Vagina (tissue), 2 donors: ENCODE data around the gene UBE2G2.

Source experiments
- POLR2A ChIP-seq, 2 donors: fragments of 450-650 bp; IDR thresholded peaks; one replicate each; pipeline ENCODE4 v1.6.1; 2017; ENCODE audit warnings: antibody characterized with exemption in 2 of 2, mild to moderate bottlenecking in 2 of 2, moderate library complexity in 2 of 2
- TF ChIP-seq, protein P1 (sequence below), 3 experiments: fragments of 450-650 bp in 2 of 3; fragments of 200-600 bp in 1 of 3; sonication (generic) in 1 of 3; IDR thresholded peaks; one replicate each; pipeline ENCODE4 v1.5.1; 2017 to 2019; ENCODE audit warnings: antibody characterized with exemption in 3 of 3, mild to moderate bottlenecking in 2 of 3, moderate library complexity in 2 of 3

DNA sequence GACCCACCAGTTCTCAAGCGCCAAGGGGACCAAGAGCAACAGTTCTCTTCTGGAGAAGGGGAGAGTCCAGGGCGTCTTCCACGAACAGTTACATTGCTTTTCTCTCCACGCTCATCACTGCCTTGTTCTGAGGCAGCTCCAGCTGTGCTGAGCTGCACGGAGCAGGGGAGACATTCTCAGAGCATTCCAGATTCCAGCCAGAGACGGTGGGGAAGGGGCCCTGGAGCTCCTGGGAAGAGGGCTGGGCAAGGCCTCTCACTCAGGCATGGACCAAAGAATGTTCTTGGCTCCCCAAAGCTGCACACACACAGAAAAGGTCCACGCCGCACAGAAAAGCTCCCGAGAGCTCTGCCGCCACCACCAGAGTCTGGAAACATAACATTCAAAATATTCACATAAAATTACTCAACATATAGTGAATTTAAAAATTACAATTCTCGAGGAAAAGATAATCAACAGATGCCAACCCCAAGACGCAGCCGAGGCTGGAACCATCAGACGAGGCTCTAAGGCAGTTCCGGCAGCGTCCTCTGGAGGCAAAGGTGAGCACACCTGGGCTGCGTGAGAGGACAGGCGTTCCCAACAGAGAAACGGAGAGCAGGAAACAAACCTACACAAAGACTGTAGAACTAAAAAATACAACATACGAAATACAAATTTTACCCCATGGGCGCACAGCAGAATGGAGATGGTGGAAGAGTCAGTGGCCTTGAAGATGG lies 40.5 kb downstream of the UBE2G2 start:
- TF ChIP-seq, protein P1, sequence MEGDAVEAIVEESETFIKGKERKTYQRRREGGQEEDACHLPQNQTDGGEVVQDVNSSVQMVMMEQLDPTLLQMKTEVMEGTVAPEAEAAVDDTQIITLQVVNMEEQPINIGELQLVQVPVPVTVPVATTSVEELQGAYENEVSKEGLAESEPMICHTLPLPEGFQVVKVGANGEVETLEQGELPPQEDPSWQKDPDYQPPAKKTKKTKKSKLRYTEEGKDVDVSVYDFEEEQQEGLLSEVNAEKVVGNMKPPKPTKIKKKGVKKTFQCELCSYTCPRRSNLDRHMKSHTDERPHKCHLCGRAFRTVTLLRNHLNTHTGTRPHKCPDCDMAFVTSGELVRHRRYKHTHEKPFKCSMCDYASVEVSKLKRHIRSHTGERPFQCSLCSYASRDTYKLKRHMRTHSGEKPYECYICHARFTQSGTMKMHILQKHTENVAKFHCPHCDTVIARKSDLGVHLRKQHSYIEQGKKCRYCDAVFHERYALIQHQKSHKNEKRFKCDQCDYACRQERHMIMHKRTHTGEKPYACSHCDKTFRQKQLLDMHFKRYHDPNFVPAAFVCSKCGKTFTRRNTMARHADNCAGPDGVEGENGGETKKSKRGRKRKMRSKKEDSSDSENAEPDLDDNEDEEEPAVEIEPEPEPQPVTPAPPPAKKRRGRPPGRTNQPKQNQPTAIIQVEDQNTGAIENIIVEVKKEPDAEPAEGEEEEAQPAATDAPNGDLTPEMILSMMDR (IDR thresholded peaks at IDR 0.05): no peak
- no peak for TF ChIP-seq POLR2A (IDR thresholded peaks at IDR 0.05)
